HG02678 (cell line): Measurements from ENCODE around the gene GRAMD1B.
A peak's percentile ranks its signal among the peaks of the same experiment; 100 is the strongest.

ENCODE experiments used
- ATAC-seq: cut with Tn5 transposase; IDR thresholded peaks from one replicate; pipeline ENCODE4 v1.9.1; 2021; ENCODE audit warnings: mild to moderate bottlenecking, moderate library complexity; ENCODE audit not compliant: unreplicated experiment

Gene GRAMD1B

DNA sequence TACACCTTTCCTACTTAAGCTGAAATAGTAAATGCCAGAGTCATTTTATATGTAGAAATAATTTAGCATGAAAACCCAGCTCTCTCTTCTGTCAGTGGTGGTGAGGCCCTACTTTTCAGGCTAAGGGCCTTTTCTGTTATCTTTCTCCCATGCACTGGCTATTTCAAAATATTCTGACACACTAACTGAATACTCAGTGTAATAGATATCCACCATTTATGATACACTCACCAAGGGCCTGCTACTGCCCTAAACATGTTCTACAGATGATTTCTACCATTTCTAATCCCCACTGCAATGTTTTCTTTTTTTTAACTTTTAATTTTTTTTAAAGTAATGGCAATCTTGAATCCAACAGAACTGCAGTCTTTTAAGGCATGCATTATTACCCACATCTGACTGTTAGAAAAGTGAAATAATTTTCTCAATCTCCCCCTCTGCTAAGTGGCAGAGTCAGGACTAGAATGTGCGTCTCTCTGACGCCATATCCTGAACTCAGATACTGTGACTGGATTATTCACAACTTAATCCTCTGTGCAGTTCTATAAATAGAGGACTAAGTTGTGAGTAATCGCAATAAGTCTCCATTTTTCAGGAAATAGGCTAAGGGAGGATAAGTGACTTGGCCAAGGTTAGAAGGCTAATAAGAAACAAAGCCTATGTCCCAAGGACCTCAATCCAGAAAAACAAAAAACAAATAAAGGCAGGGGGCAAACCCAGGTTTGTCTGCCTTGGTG, 44.0 kb downstream of the GRAMD1B start:
- no peak for ATAC-seq

- ATAC-seq: no peak
These were observed 44.9 kb downstream of the GRAMD1B start for GRCh38 chr11:123474994-123475393.

DNA sequence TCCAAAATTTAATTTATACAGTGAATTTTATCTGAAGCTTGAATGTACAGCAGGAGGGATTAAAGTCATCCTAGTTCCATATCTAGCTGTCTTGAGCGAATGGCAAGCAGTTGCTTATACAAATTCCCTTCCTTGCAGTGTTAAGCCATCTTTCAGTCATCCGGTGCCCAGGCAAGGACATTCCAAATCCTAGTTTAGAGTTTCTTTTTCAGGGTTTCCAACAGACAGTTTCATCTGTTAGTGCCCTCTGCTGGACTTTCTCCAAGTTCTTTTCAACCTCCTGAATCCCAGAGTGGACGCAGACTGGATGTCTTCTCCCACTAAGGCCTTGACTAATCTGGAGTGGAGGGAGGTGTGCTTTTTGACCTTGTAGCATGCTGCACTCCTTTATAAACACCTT, 45.4 kb downstream of the GRAMD1B start:
- ATAC-seq: no peak

GRCh38 chr11:123477205-123477907, 47.3 kb downstream of the GRAMD1B start:
- no peak for ATAC-seq

GRCh38 chr11:123478352-123478987, 48.4 kb downstream of the GRAMD1B start:
- no peak for ATAC-seq

GRCh38 chr11:123479048-123479837, 49.2 kb downstream of the GRAMD1B start:
- ATAC-seq: peak; percentile 69

DNA sequence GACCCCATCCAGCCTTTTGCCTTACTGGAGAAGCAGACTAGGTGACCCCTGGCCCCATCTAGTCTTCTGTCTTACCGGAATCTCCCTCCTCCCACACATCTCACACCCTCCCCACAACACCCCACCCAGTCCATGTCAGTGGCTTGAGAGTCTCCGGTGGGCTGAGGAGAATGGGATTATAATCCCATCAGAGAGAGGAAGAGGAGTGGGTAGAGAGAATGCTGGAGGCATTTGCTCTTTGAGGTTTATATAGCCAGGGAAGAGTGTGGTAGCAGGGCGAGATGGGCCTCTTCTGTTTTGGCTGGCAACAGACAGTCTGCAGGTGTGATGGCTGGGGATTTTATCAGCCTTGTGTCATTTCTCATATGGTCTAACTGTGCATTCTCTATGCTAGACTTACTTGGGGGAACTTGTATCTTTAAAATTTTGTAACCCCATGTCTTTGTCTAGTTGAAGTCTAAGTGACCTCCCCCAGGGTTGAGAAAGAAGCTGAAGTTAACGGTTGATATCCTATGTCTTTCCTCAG, 50.3 kb downstream of the GRAMD1B start:
- peak; percentile 48 for ATAC-seq

DNA sequence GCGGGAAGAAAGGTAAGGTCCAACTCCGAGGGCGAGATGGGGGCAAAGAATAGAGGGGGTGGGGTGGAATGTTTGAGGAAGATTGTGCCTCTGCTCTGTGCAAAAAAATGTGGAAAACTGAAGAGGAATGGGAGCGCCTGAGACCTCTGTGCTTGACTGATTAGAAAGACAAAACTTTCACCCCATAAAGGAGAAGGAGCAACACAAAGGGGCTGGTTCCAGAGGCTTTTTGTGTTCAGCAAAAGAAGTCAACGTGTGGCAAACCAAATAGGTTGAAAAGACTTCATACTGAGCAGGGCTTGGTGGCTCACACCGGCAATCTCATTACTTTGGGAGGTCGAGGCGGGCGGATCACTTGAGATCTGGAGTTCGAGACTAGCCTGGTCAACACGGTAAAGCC, 50.8 kb downstream of the GRAMD1B start:
- ATAC-seq: no peak

- no peak for ATAC-seq
These were observed 51.6 kb downstream of the GRAMD1B start for GRCh38 chr11:123481640-123482039.

DNA sequence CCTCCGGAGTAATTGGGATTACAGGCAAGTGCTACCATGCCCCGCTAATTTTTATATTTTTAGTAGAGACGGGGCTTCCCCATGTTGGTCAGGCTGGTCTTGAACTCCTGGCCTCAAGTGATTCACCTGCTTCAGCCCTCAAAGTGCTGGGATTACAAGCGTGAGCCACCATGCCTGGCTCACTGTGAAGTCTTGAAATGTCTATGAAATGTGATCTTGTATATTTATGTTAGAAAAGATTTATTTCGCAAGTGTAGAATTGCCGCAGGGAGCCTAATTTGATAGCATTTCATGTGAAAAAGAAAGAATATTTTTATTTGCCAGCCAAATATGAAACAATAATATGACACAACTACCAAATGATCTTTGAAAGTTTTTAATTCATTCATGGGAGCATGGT, 52.1 kb downstream of the GRAMD1B start:
- no peak for ATAC-seq

GRCh38 chr11:123483058-123483457, 53.0 kb downstream of the GRAMD1B start:
- ATAC-seq: no peak

DNA sequence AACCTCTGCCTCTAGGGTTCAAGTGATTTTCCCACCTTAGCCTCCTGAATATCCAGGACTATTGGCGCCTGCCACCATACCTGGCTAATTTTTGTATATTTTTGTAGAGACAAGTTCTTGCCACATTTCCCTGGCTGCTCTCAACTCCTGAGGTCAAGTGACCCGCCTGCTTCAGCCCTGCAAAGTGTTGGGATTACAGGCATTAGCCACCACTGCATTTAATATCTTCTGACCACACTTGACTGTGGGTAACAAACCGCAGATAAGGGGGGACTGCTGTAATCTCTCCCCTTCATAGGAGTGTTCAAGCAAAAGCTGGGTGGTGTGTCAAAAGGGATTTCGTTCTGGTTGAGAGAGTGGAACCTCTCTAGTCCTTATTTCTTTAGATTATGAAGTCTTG, 53.4 kb downstream of the GRAMD1B start:
- no peak for ATAC-seq

GRCh38 chr11:123484448-123484847, 54.4 kb downstream of the GRAMD1B start:
- ATAC-seq: no peak

DNA sequence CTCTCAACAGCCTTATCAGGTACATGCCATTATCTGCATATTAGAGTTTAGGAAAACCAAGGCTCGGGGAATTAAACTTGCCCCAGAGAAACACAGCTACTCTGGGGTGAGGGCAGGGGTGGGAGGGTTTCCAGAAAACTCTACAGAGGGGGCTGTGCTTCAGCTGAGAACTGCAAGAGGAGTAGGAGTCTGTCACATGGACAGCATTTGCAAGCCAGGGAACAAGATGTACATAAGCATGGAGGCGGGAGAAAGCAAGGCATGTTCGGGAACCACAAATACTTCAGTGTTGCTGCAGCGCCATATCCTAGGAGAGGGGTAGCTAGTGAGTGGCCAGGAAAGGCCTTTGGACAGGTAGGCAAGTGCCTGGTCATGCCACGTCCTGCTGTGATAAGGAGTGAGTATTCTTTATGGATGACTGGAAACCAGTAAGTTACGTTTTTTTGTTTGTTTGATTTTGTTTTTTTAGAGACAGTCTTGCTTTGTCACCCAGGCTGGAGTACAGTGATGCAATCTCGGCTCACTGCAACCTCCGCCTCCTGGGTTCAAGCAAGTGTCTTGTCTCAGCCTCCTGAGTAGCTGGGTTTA, 57.2 kb downstream of the GRAMD1B start:
- no peak for ATAC-seq

GRCh38 chr11:123490527-123490926, 60.5 kb downstream of the GRAMD1B start:
- ATAC-seq: no peak

DNA sequence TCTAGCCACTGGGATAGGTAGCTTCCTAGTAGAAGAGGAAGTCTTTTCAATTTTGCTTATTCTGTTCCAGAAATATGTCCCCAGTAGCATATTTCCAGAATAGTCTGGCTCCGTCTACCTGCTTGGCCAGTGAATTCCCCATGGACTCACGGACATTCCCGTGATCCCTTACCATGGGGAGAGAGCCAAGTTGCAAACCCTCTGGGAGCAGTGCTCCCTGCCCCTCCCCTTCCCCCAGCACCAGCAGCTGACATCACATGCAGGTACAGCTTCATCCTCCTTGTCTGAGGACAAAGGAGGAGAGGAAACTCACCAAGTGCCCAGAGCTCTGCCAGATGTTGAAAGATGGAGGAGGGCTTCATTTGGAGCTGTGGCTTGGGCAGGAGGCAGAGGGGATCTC, 61.2 kb downstream of the GRAMD1B start:
- ATAC-seq: no peak

DNA sequence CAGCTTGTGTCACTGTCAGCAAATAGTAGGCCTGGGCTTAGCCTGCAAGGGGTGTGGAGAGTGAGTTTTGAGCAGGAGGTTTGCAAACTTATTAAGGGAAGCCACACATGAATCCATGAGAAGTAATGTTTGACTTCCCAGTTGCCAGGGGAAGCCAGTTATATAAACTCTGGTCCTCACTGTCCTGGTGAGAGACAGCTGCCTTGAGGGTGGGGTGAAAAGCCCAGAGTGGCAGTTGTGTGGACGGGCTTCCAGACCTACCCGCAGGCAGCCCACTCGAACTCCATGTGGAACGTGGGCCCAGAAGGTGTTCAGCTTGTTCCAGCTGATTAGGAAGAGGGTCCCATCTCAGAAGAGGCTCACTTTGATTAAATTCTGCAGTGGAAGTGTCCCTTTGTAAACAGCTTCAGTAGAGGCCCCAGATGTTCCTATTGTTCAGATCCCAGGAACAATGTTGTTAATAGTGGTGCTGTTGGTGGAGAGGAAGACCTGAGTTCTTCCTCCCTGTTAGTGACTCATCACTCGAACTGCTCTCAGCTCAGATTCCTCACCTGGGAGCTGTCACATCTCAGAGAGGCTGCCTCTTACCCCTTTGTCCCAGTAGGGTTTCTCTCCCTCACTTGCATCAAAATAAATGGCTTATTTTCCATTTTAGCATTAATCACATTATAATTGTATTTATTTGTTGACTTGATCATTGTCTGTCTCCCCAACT, 63.4 kb downstream of the GRAMD1B start:
- no peak for ATAC-seq

- ATAC-seq: no peak
These were observed 64.4 kb downstream of the GRAMD1B start for GRCh38 chr11:123494195-123495050.

DNA sequence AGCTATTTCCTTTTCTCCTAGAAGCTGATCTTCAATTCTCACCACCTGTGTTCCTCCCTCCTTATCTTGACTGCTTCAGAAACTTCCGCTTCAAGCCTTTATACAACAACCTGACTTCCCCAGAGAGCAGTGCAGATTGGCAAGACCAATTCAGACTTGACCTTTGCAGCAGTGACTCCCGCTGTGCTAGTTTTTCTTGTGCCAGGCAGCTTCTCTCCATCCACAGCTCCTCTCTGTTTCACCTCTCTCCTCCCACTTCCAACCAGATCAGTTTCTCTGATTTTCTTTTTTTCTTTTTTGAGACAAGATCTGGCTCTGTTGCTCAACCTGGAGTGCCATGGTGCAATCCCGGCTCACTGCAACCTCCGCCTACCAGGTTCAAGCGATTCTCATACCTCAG, 74.3 kb downstream of the GRAMD1B start:
- ATAC-seq: no peak
